Suppressor macrophage treated with lipopolysaccharide for 4 hours (primary cell): Measurements from ENCODE around the gene SORCS2.

Source experiments
- DNase-seq: peaks from one replicate; pipeline ENCODE4 v3.0.0-alpha.2; 2020

SORCS2 gene

GRCh38 chr4:7519638-7520376, 327.5 kb downstream of the SORCS2 start:
- DNase-seq: no peak

- no peak for DNase-seq
Measured at GRCh38 chr4:7521666-7522065, 329.3 kb downstream of the SORCS2 start.

GRCh38 chr4:7522452-7523220, 330.3 kb downstream of the SORCS2 start:
- no peak for DNase-seq

GRCh38 chr4:7523526-7523925, 331.2 kb downstream of the SORCS2 start:
- no peak for DNase-seq

- no peak for DNase-seq
Measured at GRCh38 chr4:7524064-7524682, 331.8 kb downstream of the SORCS2 start.

- no peak for DNase-seq
Measured at GRCh38 chr4:7524843-7525242, 332.5 kb downstream of the SORCS2 start.

- no peak for DNase-seq
Measured at GRCh38 chr4:7526491-7526890, 334.2 kb downstream of the SORCS2 start.

GRCh38 chr4:7526929-7527535, 334.7 kb downstream of the SORCS2 start:
- DNase-seq: no peak

GRCh38 chr4:7529368-7530080, 337.2 kb downstream of the SORCS2 start:
- no peak for DNase-seq

- no peak for DNase-seq
Measured at GRCh38 chr4:7530082-7530481, 337.7 kb downstream of the SORCS2 start.

- DNase-seq: no peak
Measured at GRCh38 chr4:7530932-7531639, 338.7 kb downstream of the SORCS2 start.

- DNase-seq: no peak
Measured at GRCh38 chr4:7531640-7531994, 339.3 kb downstream of the SORCS2 start.

- DNase-seq: no peak
Measured at GRCh38 chr4:7532043-7532442, 339.7 kb downstream of the SORCS2 start.

GRCh38 chr4:7533267-7533666, 340.9 kb downstream of the SORCS2 start:
- no peak for DNase-seq

- no peak for DNase-seq
Measured at GRCh38 chr4:7535094-7535493, 342.8 kb downstream of the SORCS2 start.

GRCh38 chr4:7535619-7536018, 343.3 kb downstream of the SORCS2 start:
- no peak for DNase-seq

- DNase-seq: no peak
Measured at GRCh38 chr4:7536876-7537275, 344.5 kb downstream of the SORCS2 start.

- DNase-seq: no peak
Measured at GRCh38 chr4:7537853-7538400, 345.6 kb downstream of the SORCS2 start.

GRCh38 chr4:7538518-7538917, 346.2 kb downstream of the SORCS2 start:
- DNase-seq: no peak

GRCh38 chr4:7539186-7539585, 346.8 kb downstream of the SORCS2 start:
- no peak for DNase-seq

- no peak for DNase-seq
Measured at GRCh38 chr4:7539659-7540058, 347.3 kb downstream of the SORCS2 start.

GRCh38 chr4:7540206-7540605, 347.9 kb downstream of the SORCS2 start:
- DNase-seq: no peak
